HG02571 (cell line): ENCODE data around the gene PRAMEF18.
"Not testable (repeated sequence)": the region's sequence is repeated elsewhere in the genome, so short reads cannot be mapped to it uniquely, and the experiment has no call there.

ENCODE experiments used
- ATAC-seq: cut with Tn5 transposase; IDR thresholded peaks from one replicate; pipeline ENCODE4 v1.9.1; 2021; ENCODE audit warnings: mild to moderate bottlenecking, moderate library complexity; ENCODE audit not compliant: unreplicated experiment

The PRAMEF18 gene

GRCh38 chr1:13225675-13226204 is at the start of gene PRAMEF18:
PRAMEF18 (minus strand) TSS chr1:13226154; CDS start chr1:13226106, 48 bp downstream.
- ATAC-seq = not testable (repeated sequence)

- not testable (repeated sequence) for ATAC-seq
Measured at GRCh38 chr1:13265124-13265523, 39.2 kb upstream of the PRAMEF18 start.

- not testable (repeated sequence) for ATAC-seq
Measured at GRCh38 chr1:13253898-13254297, 27.9 kb upstream of the PRAMEF18 start, which contains the start of gene PRAMEF5. PRAMEF5 (plus strand) TSS chr1:13254198; CDS start chr1:13259269, 5,071 bp downstream.

- ATAC-seq = not testable (repeated sequence)
Measured at GRCh38 chr1:13247122-13247521, 21.2 kb upstream of the PRAMEF18 start.

GRCh38 chr1:13246554-13246871 is 20.6 kb upstream of the PRAMEF18 start:
- ATAC-seq = not testable (repeated sequence)

- ATAC-seq = not testable (repeated sequence)
Measured at GRCh38 chr1:13245841-13246553, 20.0 kb upstream of the PRAMEF18 start.

- ATAC-seq = not testable (repeated sequence)
Measured at GRCh38 chr1:13243536-13244263, 17.7 kb upstream of the PRAMEF18 start.

- not testable (repeated sequence) for ATAC-seq
Measured at GRCh38 chr1:13239633-13240032, 13.7 kb upstream of the PRAMEF18 start.

- ATAC-seq = not testable (repeated sequence)
Measured at GRCh38 chr1:13237572-13237971, 11.6 kb upstream of the PRAMEF18 start.

- ATAC-seq = not testable (repeated sequence)
Measured at GRCh38 chr1:13234057-13234456, 8.1 kb upstream of the PRAMEF18 start.

- not testable (repeated sequence) for ATAC-seq
Measured at GRCh38 chr1:13232056-13232455, 6.1 kb upstream of the PRAMEF18 start.

- ATAC-seq = not testable (repeated sequence)
Measured at GRCh38 chr1:13231061-13231750, 5.3 kb upstream of the PRAMEF18 start.

- not testable (repeated sequence) for ATAC-seq
Measured at GRCh38 chr1:13230601-13231000, 4.6 kb upstream of the PRAMEF18 start.

GRCh38 chr1:13230096-13230495 is 4.1 kb upstream of the PRAMEF18 start:
- not testable (repeated sequence) for ATAC-seq

GRCh38 chr1:13228343-13228781 is 2.4 kb upstream of the PRAMEF18 start:
- ATAC-seq = no peak

- ATAC-seq = not testable (repeated sequence)
Measured at GRCh38 chr1:13227271-13228055, 1.5 kb upstream of the PRAMEF18 start.

GRCh38 chr1:13224480-13225060 is 1.4 kb downstream of the PRAMEF18 start:
- no peak for ATAC-seq

- ATAC-seq = not testable (repeated sequence)
Measured at GRCh38 chr1:13222788-13223187, 3.2 kb downstream of the PRAMEF18 start.

- ATAC-seq = not testable (repeated sequence)
Measured at GRCh38 chr1:13219203-13219602, 6.8 kb downstream of the PRAMEF18 start.

- ATAC-seq = not testable (repeated sequence)
Measured at GRCh38 chr1:13216619-13217018, 9.3 kb downstream of the PRAMEF18 start.
